GM12875 (cell line): ENCODE results near the gene VAV1.
"Not testable (repeated sequence)": the region's sequence is repeated elsewhere in the genome, so short reads cannot be mapped to it uniquely, and the experiment has no call there.

Experiments used
- H3K4me3 ChIP-seq: one replicate; pipeline ENCODE4 v1.5.1; 2011; ENCODE audit warnings: low read depth, low read length, control low read depth
- CTCF ChIP-seq: IDR thresholded peaks from 2 replicates; pipeline ENCODE4 v1.5.1; 2011; ENCODE audit warnings: low read depth, mild to moderate bottlenecking, control low read depth, inconsistent platforms, low read length, moderate library complexity, borderline replicate concordance; ENCODE audit not compliant: insufficient read depth

Gene VAV1

DNA sequence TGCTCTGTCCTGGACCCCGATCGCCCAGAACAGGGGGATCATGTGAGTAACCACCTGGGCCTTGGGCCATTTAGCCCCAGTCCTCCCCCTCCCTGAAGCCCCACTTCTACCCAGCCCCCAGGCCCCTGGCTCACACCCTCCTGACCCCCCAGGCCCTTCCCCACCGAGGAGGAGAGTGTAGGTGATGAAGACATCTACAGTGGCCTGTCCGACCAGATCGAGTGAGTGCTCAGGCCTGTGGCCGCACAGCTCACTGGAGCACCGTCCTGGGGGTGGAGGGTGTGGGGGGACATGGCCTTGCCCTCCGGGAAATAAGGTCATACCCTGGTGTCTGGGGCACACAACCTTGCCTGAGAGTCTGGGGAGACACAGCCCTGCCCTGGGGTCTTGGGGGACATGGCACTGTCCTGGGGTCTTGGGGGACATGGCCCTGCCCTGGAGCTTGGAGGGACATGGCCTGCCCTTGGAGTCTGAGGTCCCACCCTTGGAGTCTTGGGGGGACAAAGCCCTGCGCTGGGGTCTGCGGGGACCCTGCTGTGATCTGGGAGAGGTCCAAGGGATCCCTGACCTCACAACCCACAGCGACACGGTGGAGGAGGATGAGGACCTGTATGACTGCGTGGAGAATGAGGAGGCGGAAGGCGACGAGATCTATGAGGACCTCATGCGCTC lies 49.3 kb downstream of the VAV1 start:
- no peak for TF ChIP-seq CTCF
- H3K4me3 ChIP-seq = no peak overlapping the region

- TF ChIP-seq CTCF = no peak
- no peak overlapping the region for H3K4me3 ChIP-seq
These were observed 49.8 kb downstream of the VAV1 start for GRCh38 chr19:6822311-6822670.

DNA sequence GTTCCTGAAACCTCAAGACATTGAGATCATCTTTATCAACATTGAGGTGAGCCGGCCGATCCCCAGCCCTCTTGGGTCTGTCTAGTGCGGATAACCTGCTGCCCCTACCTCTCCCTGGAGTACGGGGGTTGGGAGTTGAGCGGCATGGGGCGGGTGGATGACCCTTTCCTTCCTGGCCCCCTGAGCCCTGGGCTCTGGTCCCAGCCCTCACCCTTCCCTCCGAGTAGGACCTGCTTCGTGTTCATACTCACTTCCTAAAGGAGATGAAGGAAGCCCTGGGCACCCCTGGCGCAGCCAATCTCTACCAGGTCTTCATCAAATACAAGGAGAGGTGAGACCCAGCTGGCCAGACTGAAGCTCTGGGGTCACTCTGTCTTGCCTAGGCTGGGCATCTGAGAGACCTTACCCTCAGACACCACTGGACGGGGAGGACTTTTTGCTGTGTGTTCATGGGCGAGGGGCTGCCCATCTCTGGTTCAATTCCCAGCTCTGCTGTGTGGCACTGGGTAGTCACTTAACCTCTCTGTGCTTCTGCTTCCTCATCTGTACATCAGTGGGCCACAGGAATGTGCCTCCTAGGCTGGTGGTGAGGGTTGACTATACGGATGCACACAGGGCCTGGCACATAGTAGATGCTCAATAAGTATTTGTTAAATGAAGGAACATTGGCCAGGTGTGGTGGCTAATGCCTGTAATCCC lies 52.7 kb downstream of the VAV1 start:
- no peak for TF ChIP-seq CTCF
- H3K4me3 ChIP-seq = no peak overlapping the region

DNA sequence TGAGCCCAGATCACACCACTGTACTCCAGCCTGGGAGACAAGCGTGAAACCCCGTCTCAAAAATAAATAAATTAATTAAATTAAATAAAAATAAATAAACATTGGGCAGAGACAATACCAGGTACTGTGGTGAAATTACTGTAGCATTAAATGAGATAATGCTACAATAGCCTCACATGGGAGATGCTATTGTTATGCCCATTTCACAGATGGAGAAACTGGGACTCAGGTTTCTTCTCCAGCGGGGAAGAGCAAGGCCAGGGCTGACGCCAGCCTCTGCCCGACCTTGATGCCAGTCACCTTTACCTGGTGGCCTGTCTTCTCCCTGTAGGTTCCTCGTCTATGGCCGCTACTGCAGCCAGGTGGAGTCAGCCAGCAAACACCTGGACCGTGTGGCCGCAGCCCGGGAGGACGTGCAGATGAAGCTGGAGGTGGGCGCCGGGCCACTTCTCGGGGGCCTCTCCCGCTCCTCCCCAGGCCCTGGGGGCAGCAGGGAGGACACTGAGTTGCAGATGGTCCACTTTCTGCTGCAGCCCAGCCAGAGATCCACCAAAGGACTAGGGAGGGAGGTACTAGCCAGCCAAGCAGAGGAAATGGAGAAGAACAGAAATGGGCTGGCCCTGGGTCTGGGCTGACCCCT lies 53.9 kb downstream of the VAV1 start:
- H3K4me3 ChIP-seq = no peak overlapping the region
- no peak for TF ChIP-seq CTCF

DNA sequence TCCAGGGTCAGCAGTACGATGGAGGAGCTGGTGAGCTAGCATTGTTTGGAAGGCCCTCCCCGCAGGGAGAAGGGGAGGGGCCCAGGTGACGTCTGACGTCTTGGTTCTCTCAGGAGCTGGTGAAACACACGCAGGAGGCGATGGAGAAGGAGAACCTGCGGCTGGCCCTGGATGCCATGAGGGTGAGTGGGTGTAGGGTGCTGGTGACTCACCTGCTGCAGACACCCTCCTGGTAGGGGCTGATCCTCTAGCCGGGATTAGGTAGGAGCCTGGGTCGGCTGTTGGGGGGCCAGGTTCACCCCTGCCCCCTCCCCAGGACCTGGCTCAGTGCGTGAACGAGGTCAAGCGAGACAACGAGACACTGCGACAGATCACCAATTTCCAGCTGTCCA lies 55.8 kb downstream of the VAV1 start:
- no peak overlapping the region for H3K4me3 ChIP-seq
- TF ChIP-seq CTCF = no peak

- TF ChIP-seq CTCF = no peak
- no peak overlapping the region for H3K4me3 ChIP-seq
These were observed 56.5 kb downstream of the VAV1 start for GRCh38 chr19:6828698-6829633.

- H3K4me3 ChIP-seq = not testable (repeated sequence)
These were observed 57.3 kb downstream of the VAV1 start for GRCh38 chr19:6829829-6830228.

DNA sequence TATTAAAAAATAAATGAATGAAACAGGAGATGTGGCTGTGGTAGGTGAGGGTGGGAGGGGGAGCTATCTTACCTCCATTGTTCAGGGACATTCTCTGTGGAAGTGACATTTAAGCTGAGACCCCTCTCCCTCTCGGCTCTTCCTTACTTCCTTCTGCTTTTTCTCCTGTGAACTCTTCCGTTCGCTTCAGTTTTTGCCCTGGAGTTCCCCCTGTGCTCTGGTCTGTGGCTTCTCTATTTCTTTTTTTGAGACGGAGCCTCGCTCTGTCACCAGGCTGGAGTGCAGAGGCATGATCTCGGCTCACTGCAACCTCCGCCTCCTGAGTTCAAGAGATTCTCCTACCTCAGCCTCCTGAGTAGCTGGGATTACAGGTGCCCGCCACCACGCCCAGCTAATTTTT lies 58.6 kb downstream of the VAV1 start:
- H3K4me3 ChIP-seq = not testable (repeated sequence)
